ENCODE data around the gene IL25. TPM values are rescaled to one million over a fixed set of nuclear protein-coding genes. Genes with fewer than 3 reads are reported as not detected.
A peak's percentile ranks its signal among the peaks of the same experiment; 100 is the strongest.

IL25 gene
- total and polyA plus RNA-seq, 2 of the 4 experiments (the other 2 are of a cell fraction), result not detected

DNA sequence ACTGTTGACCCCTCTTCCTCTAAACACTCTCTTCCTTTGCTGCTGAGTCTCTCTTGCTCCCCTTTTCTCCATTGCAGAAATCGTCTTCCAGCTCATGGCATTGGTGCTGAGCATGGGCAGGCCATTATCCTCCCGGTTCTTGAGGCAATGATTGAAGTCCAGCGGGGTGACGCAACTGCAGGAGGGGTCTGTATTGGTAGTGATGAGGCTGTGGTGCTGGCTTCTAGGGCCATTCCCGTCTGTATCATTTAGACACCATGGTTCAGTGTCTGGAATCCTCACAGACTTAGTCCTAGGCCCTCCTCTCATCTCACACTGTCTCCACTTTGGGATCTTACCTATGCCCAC is 19.2 kb upstream of the IL25 start:
- Histone ChIP-seq H3K4me1 (ENCODE audit: control insufficient read depth, insufficient read depth, low read length) (peaks cover 3% of the 10 kb centered on the region; the same call in 1 of the 2 replicates), H3K14ac (replicated peaks; ENCODE audit: low read depth, low read length) (0 out of 2 replicates have a peak overlapping the region, but pooled peaks have one; percentile 46), H2BK15ac (ENCODE audit: low read depth, low read length) (no peak overlapping the region), H3K9me1 (ENCODE audit: insufficient read depth, low read length) (peaks cover 6% of the 10 kb centered on the region; the same call in 1 of the 2 replicates), H3K36me3 (ENCODE audit: control insufficient read depth, insufficient read depth, low read length) (peaks cover 25% of the 10 kb centered on the region), H3K4ac (ENCODE audit: low read depth, low read length) (0 out of 2 replicates have a peak overlapping the region, but pooled peaks have one; percentile 64), H3K9me3 (ENCODE audit: control insufficient read depth, insufficient read depth, low read length) (no peaks in the 10 kb centered on the region), H2AK9ac (replicated peaks; ENCODE audit: low read depth, low read length, poor library complexity) (no peak overlapping the region), H2BK5ac (ENCODE audit: low read depth, low read length, poor library complexity, severe bottlenecking) (no peak overlapping the region), H4K20me1 (ENCODE audit: insufficient read depth, low read length) (no peaks in the 10 kb centered on the region; the same call in 1 of the 2 replicates), H3K9ac (ENCODE audit: low read depth, low read length) (no peak overlapping the region), H3K23ac (ENCODE audit: low read depth, low read length) (no peak overlapping the region), H2BK20ac (ENCODE audit: low read depth, low read length) (peak overlapping the region; percentile 33; the same call in 1 of the 2 replicates), H3K27me3 (ENCODE audit: control insufficient read depth, insufficient read depth, low read length) (no peaks in the 10 kb centered on the region), H4K91ac (ENCODE audit: insufficient read depth, low read depth, low read length) (no peak overlapping the region), H4K5ac (ENCODE audit: low read depth, low read length) (no peak overlapping the region), H3K4me3 (ENCODE audit: insufficient read depth, low read depth, low read length) (no peak overlapping the region), H3K18ac (ENCODE audit: low read depth, low read length) (no peak overlapping the region), H3K79me1 (ENCODE audit: low read depth in 1 of 2, low read length in 2 of 2) (peaks cover 0 to 7% of the 10 kb centered on the region in 2 experiments; a peak in 3 of 4 replicates), H2BK120ac (ENCODE audit: low read depth, low read length) (peak overlapping the region; percentile 35), H3K27ac (ENCODE audit: insufficient read depth, low read length) (no peak overlapping the region), H3K4me2 (ENCODE audit: low read depth, low read length) (no peak overlapping the region), H2AK5ac (ENCODE audit: low read depth, low read length) (peak overlapping the region; percentile 27; the same call in 1 of the 2 replicates), H3K56ac (ENCODE audit: extremely low read depth, insufficient read depth, low read length) (no peak overlapping the region), H4K8ac (ENCODE audit: low read depth in 2 of 2, low read length in 2 of 2) (peak overlapping the region; percentile 75 to 77; a peak in 3 of 4 replicates), H2AFZ (replicated peaks; ENCODE audit: low read length, poor library complexity) (peak overlapping the region; percentile 96)
- TF ChIP-seq, protein P1, sequence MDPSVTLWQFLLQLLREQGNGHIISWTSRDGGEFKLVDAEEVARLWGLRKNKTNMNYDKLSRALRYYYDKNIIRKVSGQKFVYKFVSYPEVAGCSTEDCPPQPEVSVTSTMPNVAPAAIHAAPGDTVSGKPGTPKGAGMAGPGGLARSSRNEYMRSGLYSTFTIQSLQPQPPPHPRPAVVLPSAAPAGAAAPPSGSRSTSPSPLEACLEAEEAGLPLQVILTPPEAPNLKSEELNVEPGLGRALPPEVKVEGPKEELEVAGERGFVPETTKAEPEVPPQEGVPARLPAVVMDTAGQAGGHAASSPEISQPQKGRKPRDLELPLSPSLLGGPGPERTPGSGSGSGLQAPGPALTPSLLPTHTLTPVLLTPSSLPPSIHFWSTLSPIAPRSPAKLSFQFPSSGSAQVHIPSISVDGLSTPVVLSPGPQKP (IDR thresholded peaks at IDR 0.05; ENCODE audit: borderline replicate concordance, low read depth, low read length), result no peak
- 0 out of 2 replicates have a peak, but pooled peaks have one; percentile 13 for TF ChIP-seq CEBPB (IDR thresholded peaks at IDR 0.05; ENCODE audit: low read depth, low read length)
- intact Hi-C loops (cut with micrococcal nuclease) (no loop called here), dilution Hi-C loops (cut with HindIII; ENCODE audit: low sequenced_read_pairs, unreplicated experiment) (no loop called here), in situ Hi-C loops (cut with MboI; ENCODE audit: low sequenced_read_pairs) (no loop called here)
- POLR2A ChIA-PET (ENCODE audit: unreplicated experiment), result no interaction called here
- no peak for DNase-seq
- CTCF ChIA-PET, result interaction anchor here (1.4 to 1.7 kb wide), 2 partner anchors 10 to 27 kb away, joined by 3 to 4 read pairs; no protein-coding TSS in a partner anchor
- no TSS peak for BruUV-seq (replicated peaks)
- no peak for ATAC-seq (ENCODE audit: low read depth)
- WGBS, 2 experiments (ENCODE audit: extremely low coverage in 2 of 2, insufficient read length in 1 of 2), result no CpG with 5 or more reads among the region's 5 CpGs
